Natural killer cell treated with Interleukin-12 subunit alpha and Interleukin-12 subunit beta and Interleukin-15 and Interleukin-18, amount 100 ng/mL, for 72 hours (primary cell): ENCODE measurements around the gene ERGIC1. TPM values are rescaled to one million over a fixed set of nuclear protein-coding genes. Genes with fewer than 3 reads are reported as not detected.
A peak's percentile ranks its signal among the peaks of the same experiment; 100 is the strongest.

ENCODE experiments used
- ATAC-seq, 2 donors: fragments of 150-1000 bp; cut with Tn5 transposase in 1 of 2; sonication (Bioruptor Pico), chemical (Tn5 transposase) in 1 of 2; 2 replicates each; pipeline ENCODE4 v1.10.0; 2021
- DNase-seq: peaks from one replicate; pipeline ENCODE4 v3.0.0; 2022; ENCODE audit warnings: low spot score
- H3K27ac Mint-ChIP-seq, 2 donors: 1 replicate in 1 of 2; 2 replicates in 1 of 2; pipeline ENCODE4 v1.8.0; 2022; ENCODE audit warnings: mixed read lengths in 2 of 2, mild to moderate bottlenecking in 1 of 2, moderate library complexity in 1 of 2
- H3K27me3 Mint-ChIP-seq, 2 donors: 1 replicate in 1 of 2; 2 replicates in 1 of 2; pipeline ENCODE4 v1.8.0; 2022; ENCODE audit warnings: mixed read lengths in 2 of 2
- H3K36me3 Mint-ChIP-seq: one replicate; pipeline ENCODE4 v1.8.0; 2022; ENCODE audit warnings: mixed read lengths
- H3K4me1 Mint-ChIP-seq, 2 donors: 1 replicate in 1 of 2; 2 replicates in 1 of 2; pipeline ENCODE4 v1.8.0; 2022; ENCODE audit warnings: low read depth in 2 of 2, mixed read lengths in 2 of 2, mild to moderate bottlenecking in 1 of 2
- H3K4me3 Mint-ChIP-seq: one replicate; pipeline ENCODE4 v1.8.0; 2022; ENCODE audit warnings: mixed read lengths
- H3K9me3 Mint-ChIP-seq: 2 replicates; pipeline ENCODE4 v1.8.0; 2022; ENCODE audit warnings: mixed read lengths
- total RNA-seq, 2 donors: library from RNA; stranded (reverse); gene quantifications; one replicate each; pipeline ENCODE4 v1.2.3, GENCODE V29; 2022

Gene ERGIC1
- total RNA-seq, 2 donors from 2014 or later: 50.8 to 51.4 TPM

DNA sequence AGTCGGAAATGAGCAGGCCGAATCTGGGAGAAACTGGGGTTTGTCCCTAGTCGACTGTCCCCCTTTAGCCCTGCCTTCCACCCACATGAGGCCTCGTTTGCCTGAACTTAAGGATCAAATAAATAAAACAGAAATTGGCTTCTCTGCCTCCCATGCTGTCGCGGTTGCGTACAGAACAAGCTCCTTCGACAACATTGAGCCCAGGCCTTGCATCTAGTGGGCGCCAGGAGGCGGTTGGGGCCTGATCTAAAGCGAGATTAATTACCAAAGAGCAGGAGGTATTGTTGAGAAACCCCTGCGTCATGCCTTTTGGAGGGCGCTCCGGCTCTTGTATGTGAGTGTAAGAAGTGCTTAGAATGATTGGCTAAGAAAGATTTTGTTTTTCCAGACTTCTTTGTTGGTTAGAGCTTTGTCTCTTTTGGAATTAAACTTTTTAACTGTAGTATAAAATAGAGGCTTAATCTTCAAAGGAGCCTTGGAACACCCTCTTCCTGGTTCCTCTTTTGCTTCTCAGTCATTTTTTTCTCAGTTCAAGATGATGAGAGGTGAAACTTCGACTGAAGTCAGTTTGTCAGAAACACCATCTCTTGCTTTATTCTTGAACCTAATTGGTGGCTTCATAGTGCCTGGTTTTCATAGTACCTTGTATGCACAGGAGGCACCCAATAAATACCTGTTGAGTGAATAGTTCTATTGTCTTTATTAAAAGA, 150.3 kb downstream of the ERGIC1 start:
- peaks cover 13 to 15% of the 10 kb centered on the region in 2 donors for H3K4me1 Mint-ChIP-seq

GRCh38 chr5:172985596-172985995, 151.5 kb downstream of the ERGIC1 start:
- ATAC-seq: no peak
- no peaks in the 10 kb centered on the region for H3K27me3 Mint-ChIP-seq
- H3K4me1 Mint-ChIP-seq: peaks cover 13 to 15% of the 10 kb centered on the region in 2 donors
- no peak for DNase-seq
- no peaks in the 10 kb centered on the region for H3K36me3 Mint-ChIP-seq
- no peaks in the 10 kb centered on the region for H3K9me3 Mint-ChIP-seq
- H3K4me3 Mint-ChIP-seq: peak overlapping the region; percentile 84
- H3K27ac Mint-ChIP-seq: peak overlapping the region; percentile 71 to 74

More for the DNA sequence above, 150.3 kb downstream of the ERGIC1 start:
- DNase-seq (peak; percentile 81), ATAC-seq (peak; percentile 80 to 83)
- Mint-ChIP-seq H3K36me3 (no peaks in the 10 kb centered on the region), H3K9me3 (no peaks in the 10 kb centered on the region), H3K4me3 (peak overlapping the region; percentile 89), H3K27me3 (no peaks in the 10 kb centered on the region), H3K27ac (peak overlapping the region; percentile 91 to 94)

- DNase-seq (no peak), ATAC-seq (no peak)
- H3K36me3 Mint-ChIP-seq: peaks cover 5% of the 10 kb centered on the region
- H3K27me3 Mint-ChIP-seq: no peaks in the 10 kb centered on the region
- H3K4me1 Mint-ChIP-seq: peaks cover 33 to 34% of the 10 kb centered on the region in 2 donors
- no peaks in the 10 kb centered on the region for H3K9me3 Mint-ChIP-seq
- H3K27ac Mint-ChIP-seq: no peak overlapping the region
- H3K4me3 Mint-ChIP-seq: no peak overlapping the region
Measured at GRCh38 chr5:172988276-172988675, 154.2 kb downstream of the ERGIC1 start.

DNA sequence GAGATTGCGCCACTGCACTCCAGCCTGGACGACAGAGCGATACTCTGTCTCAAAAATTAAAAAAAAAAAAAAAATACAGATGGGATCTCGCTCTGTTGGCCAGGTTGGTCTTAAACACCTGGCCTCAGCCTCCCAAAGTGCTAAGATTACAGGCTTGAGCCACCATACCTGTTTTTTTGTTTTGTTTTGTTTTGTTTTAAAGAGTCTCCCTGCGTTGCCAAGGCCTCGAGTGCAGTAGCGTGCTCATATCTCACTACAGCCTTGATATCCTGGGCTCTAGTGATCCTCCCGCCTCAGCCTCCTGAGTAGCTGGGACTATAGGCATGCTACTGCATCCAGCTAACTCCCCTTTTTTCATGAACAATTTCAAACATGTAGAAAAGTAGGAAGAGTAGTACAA, 156.7 kb downstream of the ERGIC1 start:
- Mint-ChIP-seq H3K4me3 (no peak overlapping the region), H3K27me3 (no peaks in the 10 kb centered on the region), H3K36me3 (peaks cover 14% of the 10 kb centered on the region), H3K27ac (no peak overlapping the region), H3K4me1 (peaks cover 28 to 32% of the 10 kb centered on the region in 2 donors), H3K9me3 (no peaks in the 10 kb centered on the region)
- no peak for DNase-seq
- ATAC-seq: no peak

- H3K27me3 Mint-ChIP-seq: no peaks in the 10 kb centered on the region
- no peak for ATAC-seq
- no peak overlapping the region for H3K4me3 Mint-ChIP-seq
Measured at GRCh38 chr5:172994405-172994804, 160.4 kb downstream of the ERGIC1 start.

GRCh38 chr5:172999372-172999973, 165.4 kb downstream of the ERGIC1 start:
- H3K9me3 Mint-ChIP-seq: no peaks in the 10 kb centered on the region
- peaks cover 4% of the 10 kb centered on the region for H3K36me3 Mint-ChIP-seq
- peaks cover 37 to 47% of the 10 kb centered on the region in 2 donors for H3K4me1 Mint-ChIP-seq
- H3K27ac Mint-ChIP-seq: no peak overlapping the region
- ATAC-seq: no peak
- no peak overlapping the region for H3K4me3 Mint-ChIP-seq
- no peaks in the 10 kb centered on the region for H3K27me3 Mint-ChIP-seq
- DNase-seq: no peak

More at GRCh38 chr5:172994405-172994804, 160.4 kb downstream of the ERGIC1 start:
- no peaks in the 10 kb centered on the region for H3K9me3 Mint-ChIP-seq
- H3K36me3 Mint-ChIP-seq: peaks cover 17% of the 10 kb centered on the region
- peak overlapping the region in 1 of 2 donors; percentile 16 for H3K27ac Mint-ChIP-seq
- H3K4me1 Mint-ChIP-seq: peaks cover 27 to 28% of the 10 kb centered on the region in 2 donors
- DNase-seq: no peak

DNA sequence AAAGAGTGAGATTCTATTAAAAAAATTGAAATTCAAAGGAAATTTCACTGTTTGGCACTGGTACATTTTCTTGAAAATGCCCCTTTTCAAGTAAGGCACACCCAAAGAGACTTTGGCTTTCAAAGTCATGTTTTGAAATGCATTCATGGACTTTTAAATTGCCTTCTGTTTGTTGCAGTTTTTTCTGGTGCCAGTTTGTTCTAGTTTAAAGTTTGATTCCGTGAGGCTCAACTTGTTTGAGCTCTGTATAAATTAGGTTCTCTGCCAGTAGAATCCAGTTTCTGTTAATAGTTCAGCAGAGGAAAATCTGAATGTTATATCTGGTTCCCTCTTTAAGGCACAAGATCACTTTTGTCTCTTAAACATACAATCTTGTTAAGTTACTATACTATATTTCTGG, 165.9 kb downstream of the ERGIC1 start:
- no peak overlapping the region for H3K27ac Mint-ChIP-seq
- peaks cover 4% of the 10 kb centered on the region for H3K36me3 Mint-ChIP-seq
- H3K9me3 Mint-ChIP-seq: no peaks in the 10 kb centered on the region
- DNase-seq (no peak), ATAC-seq (no peak)
- H3K4me1 Mint-ChIP-seq: peaks cover 42 to 52% of the 10 kb centered on the region in 2 donors
- H3K4me3 Mint-ChIP-seq: no peak overlapping the region
- no peaks in the 10 kb centered on the region for H3K27me3 Mint-ChIP-seq

DNA sequence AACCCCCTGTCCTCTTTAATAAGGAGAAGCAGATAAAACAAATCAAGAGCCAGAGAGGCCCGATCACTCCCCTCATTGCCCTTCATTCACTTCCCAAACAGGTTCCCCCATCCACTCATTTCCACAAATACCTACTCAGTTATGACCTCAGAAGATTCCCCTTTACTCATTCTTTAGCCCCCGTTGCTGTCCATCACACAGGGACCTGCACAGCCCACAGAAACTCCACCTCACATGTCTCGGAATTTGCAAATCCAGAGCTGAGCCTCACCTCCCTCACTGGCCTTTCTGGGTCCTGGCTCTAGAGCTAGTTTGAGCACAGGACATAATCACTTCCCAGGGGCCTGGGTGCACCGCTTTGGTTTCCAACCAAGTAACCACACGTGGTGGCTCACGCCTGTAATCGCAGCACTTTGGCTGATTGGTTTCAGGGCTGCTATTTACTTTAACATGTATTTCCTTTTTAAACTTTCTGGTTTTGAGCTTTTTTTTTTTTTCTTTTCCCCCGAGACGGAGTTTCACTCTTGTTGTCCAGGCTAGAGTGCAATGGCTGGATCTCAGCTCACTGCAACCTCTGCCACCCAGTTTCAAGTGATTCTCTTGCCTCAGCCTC, 167.3 kb downstream of the ERGIC1 start:
- H3K27me3 Mint-ChIP-seq: no peaks in the 10 kb centered on the region
- H3K4me1 Mint-ChIP-seq: peaks cover 42 to 57% of the 10 kb centered on the region in 2 donors
- peak; percentile 77 to 87 for ATAC-seq
- no peaks in the 10 kb centered on the region for H3K9me3 Mint-ChIP-seq
- peak overlapping the region; percentile 68 for H3K4me3 Mint-ChIP-seq
- no peak for DNase-seq
- peak overlapping the region; percentile 20 to 24 for H3K27ac Mint-ChIP-seq
- H3K36me3 Mint-ChIP-seq: no peaks in the 10 kb centered on the region

Other genes with a start within 250 kb of the ERGIC1 start
- under 1 TPM; 0.14 to 0.36 TPM for gene NEURL1B, start 193.0 kb upstream of the ERGIC1 start, total RNA-seq
- 10 to 100 TPM; 12.4 to 13.6 TPM for gene DUSP1, start 63.1 kb upstream of the ERGIC1 start, total RNA-seq
- gene RPL26L1, start 125.2 kb downstream of the ERGIC1 start, total RNA-seq: 10 to 100 TPM; 41.5 to 47.3 TPM
- gene ATP6V0E1, start 149.5 kb downstream of the ERGIC1 start, total RNA-seq: 100 to 1,000 TPM; 150 to 214 TPM
- gene CREBRF, start 222.1 kb downstream of the ERGIC1 start, total RNA-seq: 10 to 100 TPM in 1 of 2 donors, 1 to 10 TPM in 1; 9.8 to 16.5 TPM